ENCODE data around the gene MLLT3.
A peak's percentile ranks its signal among the peaks of the same experiment; 100 is the strongest.

Gene MLLT3

DNA sequence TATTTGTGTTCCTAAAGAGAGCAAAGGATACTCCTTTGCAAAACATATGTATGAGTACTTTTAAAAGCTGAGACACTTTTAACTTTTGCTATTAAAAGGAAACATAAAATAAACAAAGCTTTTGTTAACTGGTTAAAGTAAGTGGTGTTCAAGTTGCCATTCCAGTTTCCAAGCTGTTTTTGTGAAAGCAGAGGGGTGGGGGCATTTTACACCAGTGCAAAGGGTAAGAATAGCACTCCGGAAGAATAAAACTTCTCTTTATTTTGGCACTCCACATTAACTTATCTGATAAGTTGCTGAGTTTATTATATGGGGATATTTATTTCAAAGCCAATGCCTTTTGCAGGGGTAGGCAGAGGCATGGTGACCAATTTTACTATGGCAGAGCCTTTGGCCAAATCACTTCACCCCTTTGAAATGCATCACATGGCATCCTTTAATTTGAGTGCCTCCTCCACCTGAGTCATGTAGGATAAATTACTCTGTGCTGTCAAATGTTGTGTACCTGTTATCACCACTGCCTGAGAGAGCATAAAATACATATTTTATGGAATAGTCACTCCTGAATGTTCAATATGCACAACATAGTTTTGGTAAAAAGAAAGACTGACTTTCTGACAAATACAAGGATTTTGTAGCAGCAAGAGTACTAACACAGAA, 62.9 kb downstream of the MLLT3 start:
- TF ChIP-seq, protein P1, sequence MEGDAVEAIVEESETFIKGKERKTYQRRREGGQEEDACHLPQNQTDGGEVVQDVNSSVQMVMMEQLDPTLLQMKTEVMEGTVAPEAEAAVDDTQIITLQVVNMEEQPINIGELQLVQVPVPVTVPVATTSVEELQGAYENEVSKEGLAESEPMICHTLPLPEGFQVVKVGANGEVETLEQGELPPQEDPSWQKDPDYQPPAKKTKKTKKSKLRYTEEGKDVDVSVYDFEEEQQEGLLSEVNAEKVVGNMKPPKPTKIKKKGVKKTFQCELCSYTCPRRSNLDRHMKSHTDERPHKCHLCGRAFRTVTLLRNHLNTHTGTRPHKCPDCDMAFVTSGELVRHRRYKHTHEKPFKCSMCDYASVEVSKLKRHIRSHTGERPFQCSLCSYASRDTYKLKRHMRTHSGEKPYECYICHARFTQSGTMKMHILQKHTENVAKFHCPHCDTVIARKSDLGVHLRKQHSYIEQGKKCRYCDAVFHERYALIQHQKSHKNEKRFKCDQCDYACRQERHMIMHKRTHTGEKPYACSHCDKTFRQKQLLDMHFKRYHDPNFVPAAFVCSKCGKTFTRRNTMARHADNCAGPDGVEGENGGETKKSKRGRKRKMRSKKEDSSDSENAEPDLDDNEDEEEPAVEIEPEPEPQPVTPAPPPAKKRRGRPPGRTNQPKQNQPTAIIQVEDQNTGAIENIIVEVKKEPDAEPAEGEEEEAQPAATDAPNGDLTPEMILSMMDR (IDR thresholded peaks at IDR 0.05; ENCODE audit: control extremely low read depth, extremely low read depth, low read depth, missing control alignments): no peak
- ChIA-PET CTCF (no interaction called here), POLR2A (no interaction called here)
- DNase-seq (ENCODE audit: extremely low spot score): no peak

DNA sequence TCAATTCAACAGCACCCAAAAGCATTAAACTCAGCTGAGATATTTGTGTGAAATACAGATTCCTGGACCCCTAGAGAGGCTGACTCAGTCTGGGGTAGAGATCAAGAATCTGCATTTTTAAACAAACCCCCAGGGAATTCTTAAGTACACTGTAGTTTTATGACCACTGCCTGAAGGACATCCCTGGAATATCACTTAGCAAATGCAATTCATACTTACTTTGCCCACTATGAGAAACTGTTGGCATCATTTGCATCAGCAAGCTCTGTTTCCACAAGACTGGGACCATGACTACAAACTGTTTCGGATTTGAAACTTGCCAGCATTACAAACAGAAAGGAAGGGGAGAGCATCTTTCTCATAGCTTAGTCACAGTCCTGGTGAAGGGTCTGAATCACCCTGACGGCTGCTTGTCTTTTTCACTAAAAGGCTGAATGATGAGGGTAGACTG, 63.7 kb downstream of the MLLT3 start:
- TF ChIP-seq, protein P1 (IDR thresholded peaks at IDR 0.05; ENCODE audit: control extremely low read depth, extremely low read depth, low read depth, missing control alignments): no peak
- ChIA-PET POLR2A (no interaction called here), CTCF (interaction anchor here (0.9 to 1.1 kb wide), 3 partner anchors 11 to 64 kb away, joined by 3 read pairs; partner anchors contain the start of gene MLLT3)
- DNase-seq (ENCODE audit: extremely low spot score): peak; percentile 23

DNA sequence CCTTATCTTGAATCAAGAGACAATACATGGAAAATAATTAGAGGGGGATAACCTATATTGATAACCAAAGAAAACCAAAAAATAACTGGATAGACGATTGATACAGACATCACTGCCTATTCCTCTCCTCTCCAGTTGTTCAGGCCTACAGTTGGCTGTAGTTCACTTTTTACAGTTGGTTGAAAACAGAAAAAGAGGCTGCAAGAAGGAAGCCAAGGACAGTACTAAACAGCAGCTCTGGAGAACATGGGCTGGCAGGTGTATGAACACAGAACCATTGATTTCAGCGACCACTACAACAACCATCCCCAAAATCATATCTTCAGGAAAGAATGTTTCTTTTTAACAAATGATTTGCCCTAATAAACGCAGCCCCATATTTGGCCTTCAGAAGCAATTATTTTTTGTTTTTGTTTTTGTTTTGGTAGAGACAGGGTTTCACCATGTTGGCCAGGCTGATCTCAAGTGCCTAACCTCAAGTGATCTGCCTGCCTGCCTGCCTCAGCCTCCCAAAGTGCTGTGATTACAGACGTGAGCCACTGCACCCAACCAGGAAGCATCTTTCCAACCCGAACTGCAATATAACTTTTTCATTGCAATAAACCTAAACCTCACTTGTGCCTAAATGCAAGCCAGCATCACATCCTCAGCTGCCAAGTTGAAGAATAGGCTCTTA, 64.3 kb downstream of the MLLT3 start:
- DNase-seq (ENCODE audit: extremely low spot score): no peak
- TF ChIP-seq, protein P1 (IDR thresholded peaks at IDR 0.05; ENCODE audit: control extremely low read depth, extremely low read depth, low read depth, missing control alignments): no peak
- CTCF ChIA-PET: interaction anchor here (0.9 to 1.1 kb wide), 4 partner anchors 12 to 64 kb away, joined by 3 read pairs; partner anchors contain the start of gene MLLT3
- POLR2A ChIA-PET: no interaction called here

DNA sequence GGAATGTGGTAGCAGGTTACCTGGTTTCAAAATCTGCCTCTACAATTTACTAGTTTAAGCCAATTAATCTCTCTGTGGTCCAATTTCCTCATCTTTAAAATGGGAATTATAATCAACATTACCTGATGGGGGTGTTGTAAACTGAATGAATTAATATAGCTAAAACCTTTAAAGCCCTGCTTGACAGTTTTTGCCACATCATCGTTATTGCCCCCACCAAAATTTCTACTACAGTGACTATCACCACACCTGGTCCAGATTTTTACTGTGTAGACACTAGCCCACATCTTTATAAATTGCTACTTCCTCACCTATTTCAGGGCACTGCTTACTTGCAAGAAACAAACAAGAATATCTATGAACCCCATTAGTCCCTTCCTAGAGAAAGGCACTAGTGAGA, 65.0 kb downstream of the MLLT3 start:
- TF ChIP-seq, protein P1 (IDR thresholded peaks at IDR 0.05; ENCODE audit: control extremely low read depth, extremely low read depth, low read depth, missing control alignments): no peak
- POLR2A ChIA-PET: no interaction called here
- DNase-seq (ENCODE audit: extremely low spot score): no peak
- CTCF ChIA-PET: interaction anchor here (1.0 kb wide), 1 partner anchor 22 kb away, joined by 3 read pairs; no protein-coding TSS in a partner anchor

DNA sequence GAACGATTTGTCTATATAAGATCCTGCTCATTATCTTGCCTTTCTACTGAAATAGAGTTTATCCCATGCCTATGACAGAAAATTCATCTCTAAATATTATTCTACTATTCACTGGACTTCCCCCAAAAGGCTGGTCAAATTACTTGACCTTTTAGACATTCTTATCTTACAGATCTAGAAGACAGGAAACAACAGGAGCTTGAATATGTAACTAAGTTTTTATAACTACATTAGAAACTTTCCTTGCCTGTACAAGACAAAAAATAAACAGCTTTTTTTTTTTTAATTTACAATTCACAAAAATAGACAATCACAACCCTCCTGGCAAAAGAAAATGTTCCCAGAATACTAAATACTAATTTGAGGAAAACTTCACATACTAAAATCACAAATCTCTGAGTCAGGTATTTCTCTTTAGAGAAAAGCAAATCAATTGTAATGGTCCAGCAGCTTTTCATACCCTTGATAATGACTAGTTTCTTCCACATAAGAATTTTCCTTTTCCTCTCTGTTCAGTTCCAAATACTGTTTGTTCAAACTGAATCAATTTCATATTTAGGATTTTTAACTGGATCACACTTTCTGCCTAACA, 68.6 kb downstream of the MLLT3 start:
- CTCF ChIA-PET: interaction anchor here (0.7 to 2.4 kb wide), 9 partner anchors 9 to 388 kb away, joined by 3 to 6 read pairs (median 4); partner anchors contain the start of gene MLLT3
- TF ChIP-seq, protein P1 (IDR thresholded peaks at IDR 0.05; ENCODE audit: control extremely low read depth, extremely low read depth, low read depth, missing control alignments): no peak
- no peak for DNase-seq (ENCODE audit: extremely low spot score)
- POLR2A ChIA-PET: no interaction called here

DNA sequence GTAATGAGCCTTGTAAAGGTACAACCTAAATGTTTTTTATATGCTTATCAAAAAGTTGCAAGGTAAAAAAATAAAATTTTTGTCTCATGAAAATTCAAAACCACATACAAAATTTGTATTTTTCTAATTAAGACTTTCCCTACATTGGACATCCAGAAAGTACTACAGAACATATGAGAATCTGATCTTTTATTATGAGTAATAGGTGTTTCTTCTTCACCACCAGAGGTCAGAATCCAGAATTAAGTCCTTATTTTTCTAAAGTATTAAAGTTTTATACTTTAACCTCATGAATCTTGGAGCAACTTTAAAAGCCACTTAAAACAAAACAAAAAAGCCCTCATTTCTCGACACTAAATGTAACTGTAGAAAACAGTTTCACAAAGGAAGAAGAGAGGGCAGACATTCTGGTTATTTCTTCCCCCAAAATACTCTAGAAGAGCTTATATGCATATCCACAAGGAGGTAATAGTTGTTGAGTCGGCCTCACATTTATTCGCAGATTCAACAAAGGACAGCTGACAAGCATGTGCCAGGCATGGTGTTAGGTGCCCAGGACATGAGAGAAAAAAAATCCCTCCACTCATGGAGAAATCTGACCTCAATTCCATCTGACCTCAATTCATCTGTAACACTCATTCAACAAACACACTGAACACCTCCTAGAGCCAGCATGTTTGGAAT, 69.3 kb downstream of the MLLT3 start:
- ChIA-PET CTCF (interaction anchor here (0.7 to 2.4 kb wide), 8 partner anchors 10 to 389 kb away, joined by 3 to 6 read pairs (median 4); partner anchors contain the start of gene MLLT3), POLR2A (no interaction called here)
- no peak for DNase-seq (ENCODE audit: extremely low spot score)
- TF ChIP-seq, protein P1 (IDR thresholded peaks at IDR 0.05; ENCODE audit: control extremely low read depth, extremely low read depth, low read depth, missing control alignments): no peak
